ENCODE data around the gene ADAMTS8. TPM values are rescaled to one million over a fixed set of nuclear protein-coding genes. Genes with fewer than 3 reads are reported as not detected.

ADAMTS8 gene
- total RNA-seq, 1 donor from 2014 or later = 0.42 TPM

DNA sequence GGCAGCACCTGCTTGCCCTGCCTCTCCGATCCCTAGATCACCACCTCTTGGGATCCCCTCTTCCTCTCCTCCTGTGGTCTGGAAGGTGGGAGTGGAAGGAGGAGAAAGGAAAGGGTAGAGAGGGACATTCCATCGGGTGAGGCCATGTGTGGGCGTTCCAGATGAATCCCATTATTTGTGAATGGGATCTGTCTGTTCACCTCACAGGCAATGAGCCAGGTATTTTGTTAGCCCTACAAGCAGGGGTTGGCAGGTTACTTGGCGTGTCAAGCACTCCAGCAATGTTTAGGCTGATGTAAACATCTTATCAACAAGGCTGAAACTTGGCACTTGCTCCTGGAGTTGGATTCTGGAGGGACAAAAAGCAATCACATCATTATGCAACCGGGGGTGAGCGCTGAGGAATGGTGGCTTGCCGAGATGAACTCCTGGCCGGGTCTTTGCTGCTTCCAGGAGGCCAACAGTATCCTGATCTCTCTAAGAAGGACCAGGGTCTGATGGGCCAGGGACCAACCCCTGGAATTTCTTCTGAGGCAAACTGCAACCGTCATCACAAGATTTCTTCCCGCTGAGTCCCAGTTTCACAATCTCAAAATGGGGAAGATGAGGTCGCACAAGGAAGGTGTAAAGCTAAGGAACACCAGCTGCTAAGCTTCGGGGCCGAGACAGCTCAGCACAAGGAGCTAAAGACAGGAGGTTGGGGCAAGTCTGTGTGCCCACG is 7.8 kb downstream of the ADAMTS8 start:
- DNase-seq (ENCODE audit: low spot score) = no peak

DNA sequence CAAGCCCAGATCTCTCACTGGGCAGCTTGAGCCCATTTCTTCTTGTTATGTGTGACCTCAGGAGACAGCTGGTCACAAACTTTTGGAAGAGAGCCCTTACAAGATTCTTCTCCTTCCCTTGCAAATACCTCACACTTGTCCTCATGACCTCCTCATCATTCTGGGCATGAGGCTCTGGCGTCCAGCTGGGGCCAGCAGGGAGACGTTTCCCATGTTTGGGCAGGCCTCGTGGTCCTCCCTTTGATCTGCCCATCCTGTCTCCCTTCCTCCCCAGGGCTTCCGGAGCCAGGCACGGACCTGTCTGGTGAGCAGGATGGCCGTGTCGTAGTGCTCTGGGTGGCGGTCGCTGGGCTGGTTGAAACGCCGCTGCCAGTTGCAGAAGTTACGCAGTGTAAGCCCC is 9.7 kb downstream of the ADAMTS8 start:
- no peak for DNase-seq (ENCODE audit: low spot score)

DNA sequence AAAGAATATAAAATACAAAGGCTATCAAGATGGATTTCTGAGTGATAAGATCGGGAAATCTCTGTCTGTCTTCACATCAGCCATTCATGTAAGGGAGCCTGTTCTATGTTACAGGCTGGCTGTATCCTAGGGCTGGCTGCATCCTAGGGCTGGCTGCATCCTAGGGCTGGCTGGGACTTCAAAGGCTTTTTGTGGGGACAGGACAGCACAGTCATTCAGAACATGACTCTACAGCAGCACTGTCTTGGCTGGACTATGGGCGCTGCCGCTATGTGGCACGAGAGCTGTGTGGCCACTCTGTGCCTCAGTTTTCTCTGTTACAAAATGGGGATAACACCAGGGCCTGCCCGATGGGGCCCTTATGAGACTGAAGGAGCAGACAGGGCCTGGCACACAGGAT is 10.2 kb downstream of the ADAMTS8 start:
- DNase-seq (ENCODE audit: low spot score) = no peak

DNA sequence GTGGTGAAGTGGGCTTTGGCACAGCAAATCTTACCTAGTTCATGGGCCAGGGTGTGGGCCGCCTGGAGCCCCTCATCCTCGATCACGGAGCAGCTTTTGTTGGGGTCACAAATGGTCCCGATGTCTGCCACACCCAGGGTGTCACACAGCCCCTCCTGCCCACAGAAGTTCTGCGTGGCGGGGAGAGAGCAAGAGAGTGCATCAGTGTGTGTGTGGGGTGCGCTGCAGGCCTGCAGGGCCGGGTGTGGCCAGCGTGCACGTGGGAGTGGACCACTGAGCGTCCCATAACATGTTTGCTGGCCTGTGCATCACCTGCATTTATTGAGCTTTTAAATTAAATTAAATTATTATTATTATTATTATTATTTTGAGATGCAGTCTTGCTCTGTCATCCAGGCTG is 11.5 kb downstream of the ADAMTS8 start:
- DNase-seq (ENCODE audit: low spot score) = no peak

DNA sequence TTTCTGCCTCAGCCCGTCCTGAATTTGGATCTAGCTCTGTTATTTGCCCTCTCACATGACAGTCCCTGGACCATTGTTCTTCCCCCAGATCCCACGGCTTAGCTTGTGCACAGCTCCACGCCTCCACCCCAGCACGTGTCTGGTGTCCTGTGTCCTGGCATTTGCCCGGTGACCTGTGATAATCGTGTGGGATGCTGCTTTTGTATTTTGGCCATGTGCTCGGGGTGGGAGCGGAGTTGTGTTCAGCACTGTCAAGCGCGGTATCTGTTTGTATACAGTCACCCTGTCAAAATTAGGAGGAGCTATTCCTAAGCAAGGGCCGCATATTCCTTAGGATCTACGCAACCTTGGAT is 11.9 kb downstream of the ADAMTS8 start:
- DNase-seq (ENCODE audit: low spot score) = no peak

DNA sequence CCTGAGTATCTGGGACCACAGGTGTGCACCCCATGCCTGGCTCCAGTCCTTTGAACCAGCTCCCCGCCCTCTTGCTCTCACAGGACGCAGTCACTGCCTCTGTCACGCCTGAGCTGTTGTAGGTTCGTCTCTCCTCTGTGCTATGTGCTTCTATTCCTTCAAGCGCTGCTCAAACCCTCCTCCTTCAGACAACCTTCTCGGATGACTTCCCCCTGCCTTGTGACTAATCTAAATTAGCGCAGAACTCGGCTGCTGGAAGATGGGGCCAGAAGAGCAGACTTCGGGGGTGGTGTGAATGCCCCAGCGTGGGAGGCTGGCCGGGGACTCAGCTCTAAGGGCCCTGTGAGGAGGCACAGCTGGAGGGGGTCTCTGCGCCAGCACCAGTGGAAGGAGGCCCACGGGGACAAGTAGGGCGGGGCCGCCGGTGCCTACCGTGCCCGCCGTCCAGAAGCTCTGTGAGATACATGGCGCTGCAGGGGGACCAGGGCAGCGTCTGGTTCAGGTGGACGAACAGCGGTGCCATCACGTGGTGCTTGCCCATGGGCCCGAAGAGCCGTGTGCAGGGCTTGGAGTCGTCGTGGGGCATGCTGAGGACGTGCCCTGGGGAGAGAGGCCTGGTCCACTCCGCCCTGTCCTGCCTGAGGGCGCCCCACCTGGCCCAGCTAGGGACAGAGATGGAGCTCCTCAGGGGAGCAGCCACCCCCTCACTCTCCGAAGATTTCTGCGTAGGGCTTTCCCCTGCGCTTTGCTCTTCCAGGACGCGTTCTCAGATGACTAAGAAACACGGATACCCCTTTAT is 12.5 kb downstream of the ADAMTS8 start:
- no peak for DNase-seq (ENCODE audit: low spot score)

DNA sequence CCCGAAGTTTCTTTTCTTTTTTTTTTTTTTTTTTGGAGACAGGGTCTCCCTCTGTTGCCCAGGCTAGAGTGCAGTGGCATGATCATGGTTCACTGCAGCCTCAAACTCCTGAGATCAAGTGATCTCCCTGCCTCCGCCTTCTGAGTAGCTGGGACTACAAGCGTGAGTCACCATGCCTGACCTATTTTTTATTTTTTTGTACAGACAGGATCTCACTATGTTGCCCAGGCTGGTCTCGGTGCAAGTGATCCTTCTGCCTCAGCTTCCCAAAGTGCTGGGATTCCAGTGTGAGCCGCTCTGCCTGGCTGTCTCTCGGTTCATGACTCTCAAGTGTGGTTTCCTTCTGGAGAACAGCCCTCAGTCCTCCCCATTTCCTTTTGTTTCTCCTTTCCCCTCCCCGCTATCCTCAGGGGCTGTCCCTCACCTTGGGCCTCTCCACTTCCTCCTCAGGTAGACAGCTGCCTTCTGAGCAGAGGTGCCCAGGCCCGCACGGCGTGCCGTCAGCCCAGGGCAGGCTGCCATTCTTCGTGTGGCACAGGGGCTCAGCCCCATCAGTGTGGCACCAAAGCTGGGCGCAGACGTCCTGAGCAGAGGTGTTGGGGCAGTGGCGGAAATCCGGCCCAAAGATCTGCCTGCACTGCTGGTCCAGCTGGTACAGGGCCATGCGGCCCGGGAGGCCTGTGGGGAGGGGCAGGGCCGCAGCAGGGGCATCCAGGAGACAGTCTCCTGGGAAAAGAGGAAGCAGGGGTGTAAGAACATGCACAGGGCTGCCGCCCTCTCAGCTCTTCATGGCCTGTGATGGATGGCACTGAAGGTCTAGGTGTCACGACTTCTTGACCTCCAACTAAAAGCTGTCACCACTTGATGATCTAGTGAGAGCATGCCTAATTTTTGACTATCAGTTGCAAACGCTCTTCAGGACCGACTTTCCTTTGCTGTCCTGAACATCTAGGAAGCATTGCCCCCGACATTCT is 14.0 kb downstream of the ADAMTS8 start:
- DNase-seq (ENCODE audit: low spot score) = no peak

DNA sequence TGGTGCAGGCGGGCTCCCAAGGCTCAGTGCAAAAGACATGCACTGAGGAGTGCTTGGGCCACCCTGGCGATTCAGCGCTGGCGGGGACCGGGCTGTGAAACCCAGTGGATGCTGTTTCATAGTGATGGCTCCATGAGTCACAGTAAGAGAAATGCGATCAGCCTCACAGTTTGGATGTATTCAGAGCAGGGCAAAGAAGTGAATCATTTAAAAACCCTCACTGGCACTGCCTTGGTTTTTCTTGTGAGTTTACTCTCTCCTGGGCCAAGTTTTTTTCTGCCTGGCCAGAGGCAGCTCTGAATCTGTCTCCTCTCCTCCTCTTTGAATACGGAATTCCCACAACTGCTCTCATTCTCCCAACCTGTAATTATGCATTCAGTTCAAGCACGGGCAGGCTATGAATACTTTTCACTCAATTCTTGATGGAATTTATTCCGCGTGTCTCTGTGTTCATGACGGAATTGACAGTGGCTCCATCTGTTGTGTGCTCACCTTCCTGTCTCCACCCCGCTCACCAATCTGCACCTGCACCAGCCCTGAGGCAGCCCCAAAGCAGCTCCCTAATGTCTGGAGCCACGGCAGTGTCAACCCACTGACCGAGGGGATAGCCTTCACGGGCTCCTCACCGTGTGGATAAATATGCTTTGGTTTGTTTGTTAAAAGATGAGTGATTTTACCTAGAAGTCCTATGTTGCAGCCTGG is 14.9 kb downstream of the ADAMTS8 start:
- no peak for DNase-seq (ENCODE audit: low spot score)

DNA sequence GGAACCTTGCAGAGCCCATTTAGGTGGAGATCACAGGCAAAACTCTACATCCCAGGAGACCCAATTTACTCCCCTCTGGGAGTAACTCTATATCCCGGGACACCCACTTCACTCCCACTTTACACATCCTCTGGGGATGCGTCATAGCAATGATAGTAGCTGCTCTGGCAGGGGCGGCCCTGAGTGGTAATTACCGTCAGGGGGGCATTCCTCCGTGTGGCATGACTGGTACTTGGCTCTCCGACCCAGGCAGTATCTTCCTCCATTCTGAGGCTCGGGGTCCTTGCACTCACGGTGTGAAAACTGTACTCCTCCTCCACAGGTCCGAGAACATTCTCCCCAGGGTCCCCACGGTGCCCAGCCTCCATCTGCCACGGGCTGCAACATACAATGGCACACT is 17.2 kb downstream of the ADAMTS8 start:
- no peak for DNase-seq (ENCODE audit: low spot score)

DNA sequence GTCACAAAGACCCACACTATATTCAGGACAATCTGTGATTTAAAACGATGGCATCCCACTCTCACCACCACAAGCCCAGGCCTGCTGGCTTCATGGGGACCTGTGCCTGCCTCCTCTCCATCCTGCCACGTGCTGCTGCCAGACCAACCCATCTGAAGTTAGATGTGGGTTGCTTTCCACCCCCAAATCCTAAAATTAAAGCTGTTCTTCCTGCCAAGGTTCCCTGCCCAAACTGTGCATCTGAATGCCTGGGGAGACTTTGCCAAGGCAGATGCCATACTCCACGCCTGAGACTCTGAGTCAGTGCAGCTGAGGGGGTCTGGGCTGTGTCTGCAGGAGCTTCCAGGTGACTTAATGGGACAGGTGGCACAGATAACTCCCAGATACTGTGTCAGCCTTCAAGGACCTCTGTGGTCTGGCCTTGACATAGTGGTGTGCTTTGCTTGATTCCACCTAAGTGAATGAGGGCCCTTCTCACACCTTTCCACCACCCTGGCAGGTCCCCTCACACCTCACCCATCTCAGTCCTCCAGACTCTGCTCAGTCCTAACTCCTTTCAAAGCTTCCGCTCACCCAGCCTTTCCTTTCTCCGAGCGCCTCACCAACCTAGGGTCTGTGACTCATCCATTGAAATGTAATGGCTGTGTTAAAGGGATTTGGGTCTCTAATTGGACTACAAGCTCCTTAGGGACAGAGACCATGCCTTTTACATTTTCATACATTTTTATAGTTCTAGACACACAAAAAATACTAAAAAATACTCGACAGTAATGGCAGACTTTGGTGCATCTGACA is 18.6 kb downstream of the ADAMTS8 start:
- DNase-seq (ENCODE audit: low spot score) = no peak

DNA sequence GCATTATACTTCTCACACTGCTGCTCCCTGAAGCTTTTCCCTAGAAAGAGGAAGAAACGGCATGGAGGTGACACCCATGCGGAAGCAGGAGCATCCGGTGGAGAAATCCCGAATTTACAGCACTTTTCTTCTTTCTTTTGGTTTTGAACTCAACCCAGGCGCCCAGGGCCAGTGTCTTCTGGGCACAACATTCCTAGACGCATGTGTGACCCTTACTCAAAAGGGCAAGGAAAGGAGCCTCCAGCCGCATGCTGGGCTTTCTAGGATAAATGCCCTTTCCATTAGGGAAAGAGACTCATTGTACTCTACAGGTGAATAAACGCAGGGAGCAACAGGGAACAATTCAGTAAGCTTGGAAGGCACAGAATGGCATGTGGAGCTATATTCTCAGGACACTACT is 19.5 kb downstream of the ADAMTS8 start:
- no peak for DNase-seq (ENCODE audit: low spot score)

DNA sequence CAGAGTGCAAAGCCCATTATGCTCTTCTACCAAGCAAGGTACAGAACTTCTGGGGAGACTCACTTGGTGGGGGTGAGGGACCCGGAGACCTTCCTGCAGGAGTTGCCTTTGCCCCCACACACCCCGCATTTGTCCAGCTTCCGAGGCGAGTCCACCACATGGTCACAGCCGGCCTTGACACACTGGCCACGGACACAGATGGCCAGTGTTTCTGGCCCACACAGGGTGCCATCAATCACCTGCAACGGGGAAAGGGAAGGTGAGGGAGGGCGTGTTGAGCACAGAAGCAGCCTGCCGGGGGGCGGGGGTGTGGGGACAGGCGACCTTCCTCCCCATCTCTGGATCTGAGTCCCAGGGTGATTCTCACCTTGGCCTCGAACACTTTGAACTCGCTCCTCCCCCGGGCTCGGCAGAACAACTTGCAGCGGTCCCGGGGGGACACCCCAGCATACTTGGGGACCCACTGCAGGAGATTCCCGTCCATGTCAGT is 20.0 kb downstream of the ADAMTS8 start:
- DNase-seq (ENCODE audit: low spot score) = no peak

DNA sequence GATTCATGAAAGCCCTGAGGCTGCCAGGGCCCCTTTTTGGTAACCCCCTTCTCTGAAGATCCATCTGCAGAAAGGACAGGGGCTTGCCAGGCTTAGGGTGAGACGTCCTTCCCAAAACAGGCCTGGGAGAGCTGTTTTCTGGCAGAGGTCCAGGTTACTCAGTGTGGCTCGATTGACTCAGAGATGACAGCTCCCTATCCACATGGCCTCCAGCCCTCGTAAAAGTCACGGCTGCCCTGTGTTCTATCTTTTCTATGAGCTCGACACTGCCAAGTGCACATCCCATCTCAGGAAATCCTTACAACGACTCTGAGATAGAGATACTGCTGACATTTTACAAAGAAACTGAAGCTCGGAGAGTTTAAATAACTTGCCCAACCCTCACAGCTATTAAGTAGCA is 20.4 kb downstream of the ADAMTS8 start:
- DNase-seq (ENCODE audit: low spot score) = no peak

DNA sequence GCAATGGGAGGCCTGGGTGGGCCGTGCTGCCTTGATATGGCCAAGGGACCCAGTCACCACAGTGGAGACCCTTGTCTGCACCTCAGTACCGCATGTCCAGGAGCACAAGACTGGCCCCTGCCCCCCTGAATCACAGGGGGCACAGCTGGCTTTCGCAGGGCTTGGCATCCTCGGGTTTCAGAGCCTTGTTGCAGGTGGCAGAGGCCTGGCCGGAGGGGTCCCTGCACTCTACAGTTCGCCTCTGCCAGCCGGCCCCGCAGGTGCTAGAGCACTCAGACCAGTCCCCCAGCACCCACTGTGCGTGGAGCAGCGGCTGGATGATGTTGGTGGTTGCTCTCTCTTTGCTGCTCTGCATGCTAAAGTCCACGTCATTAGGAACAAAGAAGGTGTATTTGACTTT is 23.0 kb downstream of the ADAMTS8 start:
- DNase-seq (ENCODE audit: low spot score) = no peak

DNA sequence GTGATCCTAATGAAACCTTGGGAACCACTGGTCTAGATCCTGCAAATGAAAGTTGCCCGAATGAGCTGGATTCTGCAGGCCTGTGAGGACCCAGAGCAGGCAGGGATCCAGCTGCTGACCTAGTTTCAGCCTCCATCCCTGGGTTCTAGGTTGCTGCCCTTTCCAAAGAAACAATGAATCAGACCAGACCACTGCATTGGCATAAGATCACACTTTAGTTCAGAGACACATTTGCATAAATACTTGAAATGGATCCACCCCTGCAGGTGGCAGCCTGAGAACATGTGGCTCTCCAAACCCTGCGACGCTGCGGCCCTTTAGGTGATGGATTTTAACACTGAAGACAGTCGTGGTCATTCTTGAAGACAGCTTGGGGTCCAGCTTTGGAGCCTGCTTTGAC is 23.7 kb downstream of the ADAMTS8 start:
- no peak for DNase-seq (ENCODE audit: low spot score)

DNA sequence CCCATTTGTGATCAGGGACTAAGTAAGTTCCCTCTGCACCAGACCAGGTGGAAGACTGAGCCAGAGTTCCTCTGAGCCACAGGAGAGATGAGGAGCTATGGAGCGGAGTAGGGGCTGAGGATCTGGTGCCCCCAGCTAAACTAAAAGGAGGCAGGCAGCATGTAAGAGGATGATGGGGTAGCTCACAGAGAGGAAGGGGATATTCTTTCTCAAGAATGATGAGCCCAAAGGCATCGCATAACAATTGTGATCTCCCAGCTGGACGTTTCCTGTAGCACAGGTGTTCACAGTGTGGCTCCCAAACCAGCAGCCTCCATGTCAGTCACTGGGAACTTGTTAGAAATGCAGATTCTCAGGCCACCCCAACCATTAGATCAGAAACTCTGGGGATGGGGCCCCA is 24.4 kb downstream of the ADAMTS8 start:
- DNase-seq (ENCODE audit: low spot score) = no peak

DNA sequence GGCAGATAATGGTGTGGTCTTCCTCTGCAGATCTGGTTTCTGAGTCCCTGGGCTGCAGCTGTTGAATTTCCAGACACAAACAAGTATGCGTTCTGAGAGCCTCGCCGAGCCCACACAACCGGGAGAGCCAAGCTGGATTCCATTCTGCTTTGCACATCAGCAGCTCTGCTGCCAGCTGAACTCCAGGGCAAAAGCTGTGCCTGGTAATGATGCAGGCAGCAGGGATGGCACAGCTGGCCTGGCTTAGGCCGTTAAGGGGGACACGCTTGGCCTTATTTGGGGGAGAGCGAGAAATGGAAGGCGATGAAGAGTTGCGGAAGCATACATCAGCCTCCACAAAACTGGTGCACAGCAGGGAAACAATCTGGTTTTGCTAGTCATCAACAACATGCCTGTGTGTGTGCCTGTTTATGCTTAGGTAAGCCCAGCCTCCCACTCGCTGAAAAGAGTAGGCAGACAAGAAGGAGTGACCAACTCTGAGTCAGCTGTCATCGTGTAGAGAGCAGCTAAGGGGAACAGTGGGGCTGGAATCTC is 25.1 kb downstream of the ADAMTS8 start:
- DNase-seq (ENCODE audit: low spot score) = no peak

DNA sequence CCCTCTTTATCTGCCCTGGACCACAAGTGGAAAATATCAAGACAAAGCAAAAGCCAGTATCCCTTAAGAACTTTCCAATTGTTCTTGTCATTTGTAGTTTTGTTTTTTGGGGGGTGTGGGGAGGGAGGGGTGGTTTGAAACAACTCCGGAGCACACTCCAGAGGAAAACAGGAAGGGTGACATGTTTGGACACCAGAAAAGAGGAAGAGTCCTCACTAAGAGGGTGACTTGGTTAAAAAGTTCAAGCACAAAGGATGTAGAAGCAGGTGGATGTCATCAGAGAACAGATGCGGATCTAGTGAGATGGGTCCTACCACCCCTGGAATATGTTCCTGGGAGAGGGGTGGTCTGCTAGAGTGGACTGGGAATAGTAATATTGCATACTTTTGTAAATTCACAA is 25.8 kb downstream of the ADAMTS8 start:
- DNase-seq (ENCODE audit: low spot score) = no peak

DNA sequence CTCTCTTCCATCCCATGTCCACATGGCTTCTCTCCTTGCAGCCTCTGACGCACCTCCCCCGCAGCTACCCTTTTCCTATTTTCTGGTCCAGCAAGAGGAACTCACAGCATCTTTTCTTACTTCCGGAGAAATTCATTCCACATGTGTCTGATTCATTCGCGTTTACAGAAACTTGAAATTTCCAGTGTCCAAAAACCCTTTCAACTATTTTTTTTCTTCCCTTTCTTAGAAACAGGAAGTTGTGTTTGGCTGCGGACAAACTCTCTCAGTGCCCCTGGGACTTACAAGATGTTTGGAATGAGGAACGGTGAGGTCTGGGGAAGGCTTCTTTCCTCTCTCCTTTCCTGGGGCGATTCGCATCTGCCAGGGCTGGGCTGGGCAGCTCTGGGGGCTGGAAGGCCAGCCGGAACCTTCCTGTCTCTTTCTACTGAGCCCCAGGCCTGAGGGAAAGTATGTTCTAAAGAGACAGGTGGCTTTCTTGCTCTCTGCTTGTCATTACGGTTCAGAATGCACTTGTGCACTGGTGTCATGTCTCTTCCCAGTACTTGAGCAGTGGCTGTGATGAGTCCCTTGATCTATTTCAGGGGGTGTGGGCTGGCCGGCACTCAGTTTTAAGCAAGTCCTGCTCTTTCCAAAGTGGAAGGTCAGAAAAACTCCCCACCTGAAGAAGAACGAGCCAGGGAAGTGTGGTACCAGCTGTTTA is 27.5 kb downstream of the ADAMTS8 start:
- no peak for DNase-seq (ENCODE audit: low spot score)

Data from mesenteric fat pad (tissue), 1 donor.